D721Med (cell line): ENCODE data around the gene EPHB1.

Source experiments
- DNase-seq: peaks from one replicate; pipeline ENCODE4 v3.0.0; 2011; ENCODE audit warnings: low spot score; ENCODE audit not compliant: insufficient read length
- FAIRE-seq: peaks from 2 replicates; lab custom pipeline; 2011; peaks lifted over from hg19 to GRCh38; lab: Jason Lieb, UNC
- CTCF ChIP-seq: IDR thresholded peaks from 2 replicates; pipeline ENCODE4 v1.5.1; 2012; ENCODE audit warnings: mild to moderate bottlenecking, control low read depth; ENCODE audit not compliant: insufficient read depth; ENCODE audit errors: missing control alignments

EPHB1 gene

GRCh38 chr3:134923286-134923685 lies 128.2 kb downstream of the EPHB1 start:
- DNase-seq = no peak
- TF ChIP-seq CTCF = no peak
- FAIRE-seq = no peak

GRCh38 chr3:134927599-134927998 lies 132.5 kb downstream of the EPHB1 start:
- no peak for DNase-seq
- no peak for TF ChIP-seq CTCF
- no peak for FAIRE-seq

DNA sequence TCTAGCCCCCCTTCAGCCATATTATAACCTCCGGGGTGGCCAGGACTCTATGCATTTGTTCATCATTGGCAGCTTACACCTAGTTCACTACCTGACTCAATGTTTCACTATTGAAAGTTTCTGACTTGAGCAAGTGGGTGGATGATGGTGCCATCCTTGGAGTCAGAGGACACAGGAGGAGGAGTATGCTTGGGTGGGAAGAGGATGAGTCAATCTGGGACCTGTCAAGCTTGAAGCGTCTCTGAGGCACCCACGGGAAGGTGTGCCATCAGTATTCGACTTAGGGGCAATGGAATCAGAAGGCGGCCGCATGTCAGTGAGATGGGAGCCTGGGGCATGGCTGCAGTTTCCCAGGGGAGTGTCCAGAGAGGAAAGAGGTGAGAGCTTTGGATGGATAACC lies 133.3 kb downstream of the EPHB1 start:
- FAIRE-seq (no peak), DNase-seq (no peak)
- no peak for TF ChIP-seq CTCF

DNA sequence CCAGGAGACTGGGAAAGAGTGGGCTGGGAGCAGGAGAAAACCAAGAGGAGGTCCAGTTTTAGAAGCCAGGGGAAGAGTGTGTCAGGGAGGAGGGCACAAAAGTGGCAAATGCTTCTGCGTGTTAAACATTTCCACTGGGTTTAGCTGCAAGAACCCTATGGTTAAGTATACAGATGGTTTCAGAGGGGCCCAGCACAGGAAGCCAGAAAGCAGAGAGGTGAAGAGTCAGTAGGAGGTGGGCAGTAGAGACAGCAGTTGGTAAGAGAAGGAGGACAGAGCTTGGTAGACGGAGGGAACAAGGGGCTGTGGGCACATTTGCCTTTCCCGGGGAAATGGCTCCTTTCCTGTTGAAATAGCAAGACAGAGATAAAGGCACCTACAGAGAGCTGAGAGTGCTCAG lies 133.8 kb downstream of the EPHB1 start:
- DNase-seq = no peak
- no peak for FAIRE-seq
- TF ChIP-seq CTCF = no peak

GRCh38 chr3:134929976-134930375 lies 134.9 kb downstream of the EPHB1 start:
- no peak for TF ChIP-seq CTCF
- FAIRE-seq (no peak), DNase-seq (no peak)

GRCh38 chr3:134931045-134931785 lies 136.2 kb downstream of the EPHB1 start:
- no peak for TF ChIP-seq CTCF
- DNase-seq (no peak), FAIRE-seq (no peak)

GRCh38 chr3:134932035-134932434 lies 137.0 kb downstream of the EPHB1 start:
- TF ChIP-seq CTCF = no peak
- no peak for FAIRE-seq
- DNase-seq = no peak
